ENCODE measurements around the gene ENDOD1.
A peak's percentile ranks its signal among the peaks of the same experiment; 100 is the strongest.
"Not testable (repeated sequence)": the region's sequence is repeated elsewhere in the genome, so short reads cannot be mapped to it uniquely, and the experiment has no call there.

ENDOD1 gene

DNA sequence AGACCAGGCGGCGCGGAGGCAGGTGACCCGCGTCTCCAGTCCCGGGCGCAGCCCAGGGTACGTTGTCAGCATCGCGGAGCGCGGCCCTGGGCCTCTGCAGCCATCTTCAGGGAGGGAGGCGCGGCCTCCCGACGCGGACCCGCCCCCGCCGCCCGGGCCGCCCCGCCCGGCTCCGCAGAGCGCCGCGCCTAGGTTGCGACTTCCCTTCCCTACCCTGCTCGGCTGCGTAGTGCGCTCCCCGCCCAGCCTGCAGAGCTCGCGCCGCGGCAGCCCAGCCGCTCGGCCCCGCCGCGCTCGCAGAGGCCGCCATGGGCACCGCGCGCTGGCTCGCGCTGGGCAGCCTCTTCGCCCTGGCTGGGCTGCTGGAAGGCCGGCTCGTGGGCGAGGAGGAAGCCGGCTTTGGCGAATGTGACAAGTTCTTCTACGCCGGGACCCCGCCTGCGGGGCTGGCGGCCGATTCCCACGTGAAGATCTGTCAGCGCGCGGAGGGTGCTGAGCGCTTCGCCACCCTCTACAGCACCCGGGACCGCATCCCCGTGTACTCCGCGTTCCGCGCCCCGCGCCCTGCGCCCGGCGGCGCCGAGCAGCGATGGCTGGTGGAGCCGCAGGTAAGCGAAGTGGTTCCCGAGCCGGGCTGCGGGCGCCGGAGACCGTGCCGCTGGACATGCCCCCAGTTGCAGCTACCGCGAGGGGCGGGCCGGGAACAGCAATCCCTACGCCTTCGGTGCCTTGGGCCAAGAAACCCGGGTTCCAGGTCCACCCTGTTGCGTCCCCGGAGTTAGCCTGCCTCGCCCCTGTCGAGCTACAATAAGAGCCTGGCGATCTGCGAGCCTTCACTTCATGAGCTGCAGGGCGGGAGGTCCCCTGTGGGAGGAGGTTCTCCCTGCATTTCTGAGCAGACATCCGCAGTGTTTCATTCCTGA, at the start of gene ENDOD1:
Gene ENDOD1 (plus strand): TSS at position 227 of the 923 bp plus-strand sequence. CDS start 82 bp downstream, at position 309.
- DNase-seq (ENCODE audit: low read depth), result peak; percentile 83

- DNase-seq (ENCODE audit: low read depth), result no peak
Measured at GRCh38 chr11:95042239-95042638, 47.4 kb upstream of the ENDOD1 start.

DNA sequence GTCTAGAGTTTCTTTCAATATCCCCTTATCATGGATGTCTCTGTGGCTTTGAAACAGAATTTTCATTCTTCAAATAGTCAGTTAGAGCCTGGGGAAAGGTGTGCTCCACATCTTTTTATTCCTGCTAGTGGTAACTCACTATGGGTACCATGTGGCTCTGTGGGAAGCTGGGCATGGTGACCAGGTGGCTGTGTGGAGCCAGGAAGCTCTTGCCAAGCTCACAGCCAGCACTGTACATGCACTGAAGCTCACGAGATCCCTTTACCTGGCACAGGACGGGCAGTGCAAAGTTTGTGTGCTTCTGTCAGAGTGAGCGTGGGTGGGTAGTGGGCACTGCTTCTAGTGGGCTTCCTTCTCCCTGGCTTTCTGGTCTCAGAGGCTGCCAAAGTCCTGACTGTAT, 46.7 kb upstream of the ENDOD1 start:
- no peak for DNase-seq (ENCODE audit: low read depth)

- DNase-seq (ENCODE audit: low read depth), result no peak
Measured at GRCh38 chr11:95044010-95044409, 45.6 kb upstream of the ENDOD1 start.

GRCh38 chr11:95045812-95046211, 43.8 kb upstream of the ENDOD1 start:
- DNase-seq (ENCODE audit: low read depth), result no peak

DNA sequence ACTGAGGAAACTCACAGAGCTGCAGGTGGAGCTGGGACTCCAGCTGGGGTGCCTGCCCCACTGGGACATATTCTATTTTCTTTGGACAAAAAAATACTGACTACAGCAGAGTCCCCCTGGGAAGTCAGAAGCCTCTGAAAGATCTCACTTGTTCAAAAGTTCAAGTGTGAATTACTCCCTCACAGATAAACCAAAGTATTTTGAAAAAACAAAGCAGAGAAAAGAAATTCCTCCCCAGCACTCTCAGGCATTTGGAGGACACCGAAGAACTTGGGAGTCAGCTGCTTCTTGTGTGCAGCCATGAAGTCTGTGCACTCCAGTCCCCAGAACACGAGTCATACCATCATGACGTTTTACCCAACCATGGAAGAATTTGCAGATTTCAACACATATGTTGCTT, 40.5 kb upstream of the ENDOD1 start, which contains the start of gene KDM4F:
Gene KDM4F (plus strand): TSS at position 301 of the 400 bp plus-strand sequence.
- not testable (repeated sequence) for DNase-seq (ENCODE audit: low read depth)

DNA sequence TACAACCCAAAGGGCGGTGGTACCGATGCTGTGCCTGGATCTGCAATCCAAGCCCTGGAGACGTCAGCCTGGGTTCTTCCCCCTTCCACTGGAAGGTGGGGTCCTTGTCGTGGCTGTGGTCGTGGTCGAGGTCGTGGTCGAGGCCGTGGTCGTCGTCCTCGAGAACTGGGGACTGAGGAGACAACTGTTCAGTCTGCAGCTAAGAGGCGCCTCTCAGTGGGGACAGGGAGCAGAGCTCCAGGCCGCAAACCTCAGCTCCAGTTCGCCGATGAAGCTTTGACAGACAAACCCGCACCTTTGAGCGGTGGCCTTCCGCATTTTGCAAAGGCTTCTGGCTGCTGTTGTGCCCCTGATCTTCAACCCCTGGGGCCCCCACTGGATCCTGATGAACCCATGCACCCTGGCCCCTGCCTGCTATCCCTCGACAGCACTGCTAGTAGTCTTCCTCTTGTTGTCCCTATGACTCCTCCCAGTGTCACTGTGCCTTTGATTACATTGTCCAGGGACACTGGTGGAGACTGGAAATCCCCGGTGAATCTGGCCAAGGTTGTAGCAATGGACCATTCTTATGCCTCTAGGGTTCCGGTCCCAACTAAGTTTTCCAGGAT, 38.9 kb upstream of the ENDOD1 start:
- DNase-seq (ENCODE audit: low read depth), result no peak

- no peak for DNase-seq (ENCODE audit: low read depth)
Measured at GRCh38 chr11:95054356-95054755, 35.3 kb upstream of the ENDOD1 start.

- no peak for DNase-seq (ENCODE audit: low read depth)
Measured at GRCh38 chr11:95055283-95055897, 34.3 kb upstream of the ENDOD1 start.

DNA sequence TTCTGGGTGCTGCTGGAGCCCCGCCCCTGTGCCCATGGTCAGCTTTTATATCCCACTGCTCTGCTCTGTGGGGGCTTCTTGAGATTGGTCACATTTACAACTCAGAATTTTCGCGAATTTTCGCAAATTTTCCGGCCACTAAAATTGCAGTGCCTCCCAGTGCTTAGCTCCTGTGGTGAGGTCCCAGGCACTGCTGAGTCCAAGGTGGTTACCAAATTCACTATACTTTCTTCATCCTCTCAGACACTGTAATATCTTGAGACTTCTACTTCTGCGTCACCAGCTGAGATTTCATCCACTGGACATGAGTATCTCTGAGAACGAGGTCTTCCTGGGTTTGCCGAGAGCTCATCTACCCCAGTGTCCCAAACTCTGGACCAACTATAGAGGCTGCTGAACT, 31.7 kb upstream of the ENDOD1 start:
- no peak for DNase-seq (ENCODE audit: low read depth)

DNA sequence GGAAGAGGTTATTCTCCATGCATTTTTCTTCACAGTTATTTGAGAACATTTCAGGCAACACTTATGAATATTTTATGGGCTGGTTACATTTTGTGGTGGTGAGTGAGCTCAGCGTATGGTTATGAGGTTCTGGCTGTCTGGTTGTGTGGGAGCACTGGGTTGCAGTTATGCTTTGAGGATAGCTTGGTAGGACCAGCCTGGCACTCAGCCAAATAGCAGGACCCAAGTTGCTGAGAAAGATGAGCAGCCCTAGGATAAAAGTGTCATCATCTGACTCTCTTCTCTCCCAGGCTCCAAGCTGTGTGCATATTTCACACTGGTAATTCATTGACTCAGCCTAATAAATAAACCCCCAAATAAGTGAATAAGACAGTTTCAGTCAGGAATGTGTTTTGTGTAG, 31.0 kb upstream of the ENDOD1 start:
- no peak for DNase-seq (ENCODE audit: low read depth)

DNA sequence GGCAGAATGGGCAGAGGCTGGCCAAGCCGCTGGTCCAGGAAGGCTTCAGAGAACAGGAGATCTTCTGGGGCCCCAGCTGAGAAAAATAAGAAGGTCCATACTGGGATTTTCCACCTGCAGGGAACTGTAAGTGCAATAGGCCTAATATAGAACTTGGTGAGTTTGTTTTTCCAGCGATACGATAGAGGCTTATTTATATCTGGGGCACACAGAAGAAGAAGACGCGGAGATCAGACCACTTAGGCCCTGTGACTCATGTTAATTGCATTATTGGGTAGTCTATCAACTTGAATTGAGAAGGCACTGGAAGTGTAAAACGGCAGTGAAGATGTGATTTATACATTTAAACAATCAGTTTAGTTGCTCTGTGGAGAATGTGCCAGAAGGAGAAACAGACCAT, 30.6 kb upstream of the ENDOD1 start:
- no peak for DNase-seq (ENCODE audit: low read depth)

DNA sequence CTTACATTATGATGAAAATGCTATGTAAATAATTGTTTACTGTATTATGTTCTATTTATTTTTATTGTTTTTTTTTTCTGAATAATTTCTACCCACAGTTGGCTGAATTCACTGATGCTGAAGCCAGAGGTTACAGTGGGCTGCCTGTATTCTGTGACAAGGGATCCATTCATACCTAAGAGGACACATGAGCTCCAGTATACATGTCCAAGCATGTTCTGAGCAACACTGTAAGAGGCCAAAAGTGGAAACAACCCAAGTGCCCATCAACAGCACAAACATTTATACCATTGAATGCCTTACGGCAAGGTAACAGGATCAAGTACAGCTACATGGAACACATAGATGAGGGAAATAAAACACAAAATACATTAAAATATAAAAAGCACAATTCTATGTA, 24.3 kb upstream of the ENDOD1 start:
- DNase-seq (ENCODE audit: low read depth), result no peak

DNA sequence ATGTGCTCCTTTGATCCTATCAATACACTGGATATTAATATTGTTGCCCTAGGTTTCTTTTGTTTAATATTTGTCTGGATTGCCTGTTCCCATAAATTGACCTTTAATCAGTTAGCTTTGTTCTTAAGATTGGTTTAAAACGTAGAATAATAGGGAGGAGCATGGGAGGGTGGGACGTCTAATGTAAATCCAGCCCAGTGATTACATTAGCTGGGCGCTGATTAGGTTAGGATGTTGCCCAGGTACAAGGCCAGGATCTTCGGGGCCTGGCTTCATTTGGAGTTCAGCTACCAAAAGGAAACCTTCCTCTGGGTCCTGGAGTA, 23.0 kb upstream of the ENDOD1 start, which contains the start of gene SRSF8:
Gene SRSF8 (plus strand): TSS at position 204 of the 323 bp plus-strand sequence. CDS start 308 bp downstream, outside the sequence.
- no peak for DNase-seq (ENCODE audit: low read depth)

GRCh38 chr11:95067039-95067840, 22.4 kb upstream of the ENDOD1 start:
- DNase-seq (ENCODE audit: low read depth), result peak; percentile 75

DNA sequence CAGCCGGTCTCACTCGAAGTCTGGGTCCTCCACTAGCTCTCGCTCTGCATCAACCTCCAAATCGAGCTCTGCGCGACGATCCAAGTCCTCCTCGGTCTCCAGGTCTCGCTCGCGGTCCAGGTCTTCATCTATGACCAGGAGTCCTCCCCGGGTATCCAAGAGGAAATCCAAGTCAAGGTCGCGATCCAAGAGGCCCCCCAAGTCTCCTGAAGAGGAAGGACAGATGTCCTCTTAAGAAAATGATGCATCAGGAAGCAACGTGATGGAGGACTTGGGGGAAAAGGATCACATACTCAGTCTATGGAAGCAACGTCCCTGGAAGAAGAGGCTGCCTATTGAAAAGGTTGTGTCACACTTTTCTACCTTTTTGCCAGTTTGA, 21.8 kb upstream of the ENDOD1 start:
- DNase-seq (ENCODE audit: low read depth), result no peak

DNA sequence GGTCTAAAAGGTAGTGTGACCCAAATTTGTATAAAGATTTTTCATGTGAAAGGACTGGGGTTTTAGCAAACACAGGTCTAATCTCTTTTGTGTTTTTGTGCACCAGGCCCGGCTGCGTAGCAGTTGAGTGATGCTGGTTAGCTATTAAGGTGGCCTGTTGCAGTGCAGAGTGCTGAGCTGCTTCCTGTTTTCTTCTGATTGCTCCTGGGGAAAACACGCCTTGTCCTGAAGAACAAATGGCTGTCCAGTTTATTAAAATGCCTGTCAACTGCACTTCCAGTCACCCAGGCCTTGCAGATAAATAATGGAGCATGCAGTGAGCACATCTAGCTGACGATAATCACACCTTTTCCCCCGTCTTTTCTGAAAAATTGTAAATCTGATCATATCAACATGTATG, 21.1 kb upstream of the ENDOD1 start:
- peak; percentile 92 for DNase-seq (ENCODE audit: low read depth)

- DNase-seq (ENCODE audit: low read depth), result no peak
Measured at GRCh38 chr11:95070471-95070870, 19.2 kb upstream of the ENDOD1 start.

DNA sequence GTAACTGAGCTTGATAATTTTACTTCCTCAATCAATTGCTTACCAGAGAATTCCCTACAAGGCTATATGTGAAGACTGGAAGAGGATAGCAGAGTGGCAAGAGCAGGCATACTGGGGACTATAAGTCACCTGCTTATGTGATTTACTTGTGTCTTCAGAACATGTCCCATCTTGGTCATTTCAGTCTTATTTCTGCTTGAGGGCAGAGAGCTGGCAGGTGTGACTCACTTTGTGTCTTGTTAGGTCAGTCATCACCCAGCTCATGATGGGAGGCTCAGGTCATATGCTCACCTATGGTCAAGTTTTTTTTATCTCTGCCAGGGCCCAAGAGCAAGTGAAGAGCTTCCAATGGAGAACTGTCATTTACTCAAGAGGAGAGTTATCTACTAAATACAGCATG, 16.7 kb upstream of the ENDOD1 start:
- DNase-seq (ENCODE audit: low read depth), result no peak

DNA sequence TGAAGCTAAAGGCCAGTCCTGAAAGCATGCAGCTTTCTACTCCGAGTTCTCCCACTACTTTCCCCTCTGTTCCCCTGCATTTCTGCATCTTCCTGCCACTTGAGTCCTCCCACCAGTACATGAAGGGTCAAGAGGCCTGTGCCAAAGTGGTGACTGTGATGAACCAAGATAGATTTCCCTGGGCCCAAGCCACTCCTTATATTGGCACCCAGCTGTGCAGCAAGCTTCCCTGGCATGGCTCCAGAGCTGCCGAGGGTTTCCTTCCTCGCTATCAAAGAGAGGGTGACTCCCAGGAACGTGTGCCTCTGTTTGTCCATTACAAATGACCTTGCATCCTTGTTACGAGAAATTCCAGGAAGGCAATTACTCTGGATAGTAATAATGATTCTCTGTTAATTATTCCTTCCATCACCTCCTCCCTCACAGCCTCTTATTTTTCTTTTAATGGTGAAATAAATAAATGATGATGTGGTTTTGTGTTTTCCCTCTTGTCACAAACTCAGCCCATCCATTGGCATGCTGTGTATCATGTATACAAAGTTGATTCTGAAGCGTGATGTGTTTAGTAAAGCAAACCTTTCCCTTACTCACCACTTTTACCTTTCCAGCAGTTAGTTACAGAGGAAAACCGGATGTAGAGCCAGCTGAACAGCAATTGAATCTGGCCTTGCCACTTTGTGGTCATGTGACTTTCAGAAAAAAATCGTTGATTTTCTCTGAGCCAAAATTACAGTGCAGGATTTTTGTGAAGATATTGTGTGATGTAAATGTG, 14.7 kb upstream of the ENDOD1 start:
- no peak for DNase-seq (ENCODE audit: low read depth)

DNA sequence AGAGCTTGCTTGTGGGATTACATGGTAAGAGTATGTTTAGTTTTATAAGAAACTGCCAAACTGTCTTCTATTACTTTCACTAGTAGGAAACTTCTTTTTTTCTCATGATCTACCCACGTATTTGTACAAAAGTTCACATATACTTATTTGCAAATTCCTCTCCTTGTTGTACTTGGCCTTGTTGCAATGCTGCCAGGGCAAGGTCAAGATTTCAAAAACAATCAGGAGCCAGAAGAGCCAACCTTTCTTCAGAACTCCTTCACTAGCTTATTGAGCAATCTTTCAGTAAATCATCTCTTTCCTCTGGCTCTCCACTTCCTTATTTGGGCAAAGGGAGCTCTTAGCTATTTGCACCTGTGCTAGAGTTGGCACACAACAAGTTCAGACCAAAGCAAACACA, 13.2 kb upstream of the ENDOD1 start:
- DNase-seq (ENCODE audit: low read depth), result peak; percentile 97
